Suprapubic skin (tissue), 4 donors: Measurements from ENCODE around the gene LHX3.

ENCODE experiments used
- EP300 ChIP-seq: sonication (generic); formaldehyde crosslinking; IDR thresholded peaks from one replicate; pipeline ENCODE4 v1.6.1; 2017; ENCODE audit warnings: antibody characterized with exemption
- POLR2AphosphoS5 ChIP-seq, 3 donors: sonication (generic); formaldehyde crosslinking; IDR thresholded peaks; one replicate each; pipeline ENCODE4 v1.6.1; 2017; ENCODE audit warnings: antibody characterized with exemption in 3 of 3
- TF ChIP-seq, protein P1 (sequence below), 2 donors: fragments of 200-600 bp in 1 of 2; fragments of 450-650 bp in 1 of 2; sonication (generic) in 1 of 2; IDR thresholded peaks; one replicate each; pipeline ENCODE4 v1.5.1; 2016 to 2019; ENCODE audit warnings: antibody characterized with exemption in 2 of 2, mild to moderate bottlenecking in 1 of 2, moderate library complexity in 1 of 2

- no peak for TF ChIP-seq POLR2AphosphoS5 (IDR thresholded peaks at IDR 0.05)
- TF ChIP-seq, protein P1, sequence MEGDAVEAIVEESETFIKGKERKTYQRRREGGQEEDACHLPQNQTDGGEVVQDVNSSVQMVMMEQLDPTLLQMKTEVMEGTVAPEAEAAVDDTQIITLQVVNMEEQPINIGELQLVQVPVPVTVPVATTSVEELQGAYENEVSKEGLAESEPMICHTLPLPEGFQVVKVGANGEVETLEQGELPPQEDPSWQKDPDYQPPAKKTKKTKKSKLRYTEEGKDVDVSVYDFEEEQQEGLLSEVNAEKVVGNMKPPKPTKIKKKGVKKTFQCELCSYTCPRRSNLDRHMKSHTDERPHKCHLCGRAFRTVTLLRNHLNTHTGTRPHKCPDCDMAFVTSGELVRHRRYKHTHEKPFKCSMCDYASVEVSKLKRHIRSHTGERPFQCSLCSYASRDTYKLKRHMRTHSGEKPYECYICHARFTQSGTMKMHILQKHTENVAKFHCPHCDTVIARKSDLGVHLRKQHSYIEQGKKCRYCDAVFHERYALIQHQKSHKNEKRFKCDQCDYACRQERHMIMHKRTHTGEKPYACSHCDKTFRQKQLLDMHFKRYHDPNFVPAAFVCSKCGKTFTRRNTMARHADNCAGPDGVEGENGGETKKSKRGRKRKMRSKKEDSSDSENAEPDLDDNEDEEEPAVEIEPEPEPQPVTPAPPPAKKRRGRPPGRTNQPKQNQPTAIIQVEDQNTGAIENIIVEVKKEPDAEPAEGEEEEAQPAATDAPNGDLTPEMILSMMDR (IDR thresholded peaks at IDR 0.05) = no peak
- TF ChIP-seq EP300 = no peak
Observed at GRCh38 chr9:136246849-136247550, 42.1 kb upstream of the LHX3 start.
